Astrocyte (in vitro differentiated cells and primary cell): ENCODE results near the gene FER.

Experiments
- EZH2 ChIP-seq: IDR thresholded peaks from 2 replicates; pipeline ENCODE4 v1.6.1; 2012; ENCODE audit warnings: mild to moderate bottlenecking, low read length, inconsistent platforms; ENCODE audit not compliant: insufficient read depth
- TF ChIP-seq, protein P1 (sequence below): IDR thresholded peaks from 2 replicates; pipeline ENCODE4 v1.5.1; 2011; ENCODE audit warnings: low read depth, mild to moderate bottlenecking, inconsistent platforms, low read length, moderate library complexity; ENCODE audit not compliant: insufficient read depth

DNA sequence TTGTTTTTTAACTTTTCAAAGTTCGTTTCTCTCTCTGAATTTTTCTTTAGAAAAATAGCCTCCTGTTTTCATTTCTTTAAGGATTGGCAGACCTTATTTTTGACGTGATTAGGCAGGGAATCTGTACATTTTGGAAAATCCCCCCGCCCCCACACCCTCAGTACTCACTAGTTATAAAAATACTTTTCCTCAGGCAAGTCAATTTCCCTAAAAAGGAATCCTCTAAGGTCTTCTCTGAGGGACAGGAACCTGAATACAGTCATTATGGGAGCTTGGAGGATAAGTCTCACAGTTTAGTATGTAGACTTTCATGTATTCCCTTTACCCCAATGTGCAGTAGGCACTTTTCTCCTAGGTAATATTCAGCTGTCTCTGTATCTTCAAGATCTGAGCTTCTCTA is 3.9 kb upstream of the FER start:
- no peak for TF ChIP-seq EZH2
- TF ChIP-seq, protein P1, sequence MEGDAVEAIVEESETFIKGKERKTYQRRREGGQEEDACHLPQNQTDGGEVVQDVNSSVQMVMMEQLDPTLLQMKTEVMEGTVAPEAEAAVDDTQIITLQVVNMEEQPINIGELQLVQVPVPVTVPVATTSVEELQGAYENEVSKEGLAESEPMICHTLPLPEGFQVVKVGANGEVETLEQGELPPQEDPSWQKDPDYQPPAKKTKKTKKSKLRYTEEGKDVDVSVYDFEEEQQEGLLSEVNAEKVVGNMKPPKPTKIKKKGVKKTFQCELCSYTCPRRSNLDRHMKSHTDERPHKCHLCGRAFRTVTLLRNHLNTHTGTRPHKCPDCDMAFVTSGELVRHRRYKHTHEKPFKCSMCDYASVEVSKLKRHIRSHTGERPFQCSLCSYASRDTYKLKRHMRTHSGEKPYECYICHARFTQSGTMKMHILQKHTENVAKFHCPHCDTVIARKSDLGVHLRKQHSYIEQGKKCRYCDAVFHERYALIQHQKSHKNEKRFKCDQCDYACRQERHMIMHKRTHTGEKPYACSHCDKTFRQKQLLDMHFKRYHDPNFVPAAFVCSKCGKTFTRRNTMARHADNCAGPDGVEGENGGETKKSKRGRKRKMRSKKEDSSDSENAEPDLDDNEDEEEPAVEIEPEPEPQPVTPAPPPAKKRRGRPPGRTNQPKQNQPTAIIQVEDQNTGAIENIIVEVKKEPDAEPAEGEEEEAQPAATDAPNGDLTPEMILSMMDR, result no peak
